MM.1S (cell line): ENCODE data around the gene NEDD4L.

ENCODE experiments used
- DNase-seq: peaks from one replicate; pipeline ENCODE4 v3.0.0-alpha.2; 2015
- H2AFZ ChIP-seq: fragments of 300-600 bp; sonication (generic); 2 replicates; pipeline ENCODE4 v1.6.0; 2016; ENCODE audit warnings: antibody characterized with exemption, low read length
- H3F3A ChIP-seq: fragments of 300-600 bp; sonication (generic); 2 replicates; pipeline ENCODE4 v1.6.1; 2016; ENCODE audit warnings: mild to moderate bottlenecking, antibody characterized with exemption, low read length, moderate library complexity, mixed read lengths; ENCODE audit not compliant: insufficient read depth
- H3K27ac ChIP-seq: fragments of 300-600 bp; sonication (generic); 2 replicates; pipeline ENCODE4 v1.5.1; 2016; ENCODE audit warnings: mild to moderate bottlenecking, low read length
- H3K27me3 ChIP-seq: fragments of 300-600 bp; sonication (generic); replicated peaks from 2 replicates; pipeline ENCODE4 v1.6.0; 2016; ENCODE audit warnings: low read length; ENCODE audit not compliant: insufficient read depth
- H3K36me3 ChIP-seq: fragments of 300-600 bp; sonication (generic); replicated peaks from 2 replicates; pipeline ENCODE4 v1.6.1; 2016; ENCODE audit warnings: mild to moderate bottlenecking, low read length, mixed read lengths; ENCODE audit not compliant: insufficient read depth
- H3K4me1 ChIP-seq: fragments of 300-600 bp; sonication (generic); 2 replicates; pipeline ENCODE4 v1.6.1; 2016; ENCODE audit warnings: low read length, mixed read lengths
- H3K4me2 ChIP-seq: fragments of 300-600 bp; sonication (generic); 2 replicates; pipeline ENCODE4 v1.6.0; 2016; ENCODE audit warnings: low read depth, low read length
- H3K4me3 ChIP-seq: fragments of 300-600 bp; sonication (generic); 2 replicates; pipeline ENCODE4 v1.5.1; 2016; ENCODE audit warnings: low read length, mixed read lengths
- H3K79me2 ChIP-seq: fragments of 300-600 bp; sonication (generic); 2 replicates; pipeline ENCODE4 v1.6.1; 2016; ENCODE audit warnings: mixed run types, low read length, mixed read lengths
- H3K9ac ChIP-seq: fragments of 300-600 bp; sonication (generic); 2 replicates; pipeline ENCODE4 v1.6.1; 2016; ENCODE audit warnings: low read length, mixed read lengths
- H3K9me2 ChIP-seq: fragments of 300-600 bp; sonication (generic); replicated peaks from 2 replicates; pipeline ENCODE4 v1.6.1; 2016; ENCODE audit warnings: mild to moderate bottlenecking, low read length, mixed read lengths; ENCODE audit not compliant: insufficient read depth
- H3K9me3 ChIP-seq: fragments of 300-600 bp; sonication (generic); replicated peaks from 2 replicates; pipeline ENCODE4 v1.6.1; 2016; ENCODE audit warnings: mild to moderate bottlenecking, low read length, mixed read lengths; ENCODE audit not compliant: insufficient read depth
- H4K20me1 ChIP-seq: fragments of 300-600 bp; sonication (generic); 2 replicates; pipeline ENCODE4 v1.6.1; 2016; ENCODE audit warnings: mild to moderate bottlenecking, low read length, moderate library complexity, mixed read lengths; ENCODE audit not compliant: insufficient read depth
- CTCF ChIP-seq: fragments of 300-600 bp; sonication (generic); IDR thresholded peaks from 2 replicates; pipeline ENCODE4 v1.5.1; 2016; ENCODE audit warnings: antibody characterized with exemption, low read length, mixed read lengths
- EZH2 ChIP-seq: fragments of 300-600 bp; sonication (generic); optimal IDR thresholded peaks from 2 replicates; pipeline ENCODE3; 2017; ENCODE audit warnings: low read depth, mild to moderate bottlenecking, antibody characterized with exemption, low read length, mixed read lengths
- EZH2phosphoT487 ChIP-seq: fragments of 300-600 bp; sonication (generic); IDR thresholded peaks from 2 replicates; pipeline ENCODE4 v1.6.1; 2018; ENCODE audit warnings: antibody characterized with exemption, low read length

The NEDD4L gene

GRCh38 chr18:58353581-58353980, 309.6 kb downstream of the NEDD4L start:
- Histone ChIP-seq H4K20me1 (no peaks in the 10 kb centered on the region), H3K9ac (no peak overlapping the region), H3F3A (peaks cover 11% of the 10 kb centered on the region), H3K4me2 (no peak overlapping the region), H3K9me2 (no peaks in the 10 kb centered on the region), H3K36me3 (no peaks in the 10 kb centered on the region), H3K9me3 (no peaks in the 10 kb centered on the region), H2AFZ (no peak overlapping the region), H3K4me3 (no peak overlapping the region), H3K4me1 (peaks cover 8% of the 10 kb centered on the region), H3K27ac (no peak overlapping the region), H3K27me3 (no peaks in the 10 kb centered on the region), H3K79me2 (no peaks in the 10 kb centered on the region)
- no peak for DNase-seq
- TF ChIP-seq EZH2phosphoT487 = no peak

GRCh38 chr18:58354051-58354450, 310.0 kb downstream of the NEDD4L start:
- H3K36me3 ChIP-seq = no peaks in the 10 kb centered on the region
- no peaks in the 10 kb centered on the region for H3K9me2 ChIP-seq
- no peak overlapping the region for H2AFZ ChIP-seq
- H3K4me3 ChIP-seq = no peak overlapping the region
- DNase-seq = no peak
- no peaks in the 10 kb centered on the region for H3K79me2 ChIP-seq
- H4K20me1 ChIP-seq = no peaks in the 10 kb centered on the region
- no peak overlapping the region for H3K27ac ChIP-seq
- H3K4me1 ChIP-seq = peaks cover 8% of the 10 kb centered on the region
- H3K9ac ChIP-seq = no peak overlapping the region
- no peak overlapping the region for H3K4me2 ChIP-seq
- H3F3A ChIP-seq = peaks cover 11% of the 10 kb centered on the region
- H3K27me3 ChIP-seq = no peaks in the 10 kb centered on the region
- TF ChIP-seq EZH2phosphoT487 = no peak
- TF ChIP-seq EZH2 = no peak
- TF ChIP-seq CTCF = no peak
- H3K9me3 ChIP-seq = no peaks in the 10 kb centered on the region

- TF ChIP-seq EZH2 = no peak
- TF ChIP-seq CTCF = no peak
- no peak for TF ChIP-seq EZH2phosphoT487
Measured at GRCh38 chr18:58354791-58355190, 310.8 kb downstream of the NEDD4L start.

GRCh38 chr18:58355243-58355642, 311.2 kb downstream of the NEDD4L start:
- no peaks in the 10 kb centered on the region for H3K36me3 ChIP-seq
- no peak overlapping the region for H3K4me2 ChIP-seq
- H3K27me3 ChIP-seq = no peaks in the 10 kb centered on the region
- H3K9me2 ChIP-seq = no peaks in the 10 kb centered on the region
- H3K4me1 ChIP-seq = peaks cover 8% of the 10 kb centered on the region
- H2AFZ ChIP-seq = no peak overlapping the region
- DNase-seq = no peak
- no peak overlapping the region for H3K4me3 ChIP-seq
- H3K9me3 ChIP-seq = no peaks in the 10 kb centered on the region
- H3K9ac ChIP-seq = no peak overlapping the region
- no peak for TF ChIP-seq EZH2
- no peaks in the 10 kb centered on the region for H3K79me2 ChIP-seq
- H4K20me1 ChIP-seq = no peaks in the 10 kb centered on the region
- H3K27ac ChIP-seq = no peak overlapping the region
- H3F3A ChIP-seq = peaks cover 11% of the 10 kb centered on the region

More at GRCh38 chr18:58354791-58355190, 310.8 kb downstream of the NEDD4L start:
- peaks cover 11% of the 10 kb centered on the region for H3F3A ChIP-seq
- H3K4me1 ChIP-seq = peaks cover 8% of the 10 kb centered on the region
- H2AFZ ChIP-seq = no peak overlapping the region
- H3K27ac ChIP-seq = no peak overlapping the region
- H4K20me1 ChIP-seq = no peaks in the 10 kb centered on the region
- no peak for DNase-seq
- H3K4me2 ChIP-seq = no peak overlapping the region
- no peaks in the 10 kb centered on the region for H3K36me3 ChIP-seq
- H3K27me3 ChIP-seq = no peaks in the 10 kb centered on the region
- no peak overlapping the region for H3K9ac ChIP-seq
- H3K4me3 ChIP-seq = no peak overlapping the region
- H3K79me2 ChIP-seq = no peaks in the 10 kb centered on the region
- no peaks in the 10 kb centered on the region for H3K9me3 ChIP-seq
- no peaks in the 10 kb centered on the region for H3K9me2 ChIP-seq
